Measurements from ENCODE around the gene C2CD2. TPM values are rescaled to one million over a fixed set of nuclear protein-coding genes. Genes with fewer than 3 reads are reported as not detected.

C2CD2 gene
- total RNA-seq, 1 experiment from 2014 or later: 12.6 TPM

DNA sequence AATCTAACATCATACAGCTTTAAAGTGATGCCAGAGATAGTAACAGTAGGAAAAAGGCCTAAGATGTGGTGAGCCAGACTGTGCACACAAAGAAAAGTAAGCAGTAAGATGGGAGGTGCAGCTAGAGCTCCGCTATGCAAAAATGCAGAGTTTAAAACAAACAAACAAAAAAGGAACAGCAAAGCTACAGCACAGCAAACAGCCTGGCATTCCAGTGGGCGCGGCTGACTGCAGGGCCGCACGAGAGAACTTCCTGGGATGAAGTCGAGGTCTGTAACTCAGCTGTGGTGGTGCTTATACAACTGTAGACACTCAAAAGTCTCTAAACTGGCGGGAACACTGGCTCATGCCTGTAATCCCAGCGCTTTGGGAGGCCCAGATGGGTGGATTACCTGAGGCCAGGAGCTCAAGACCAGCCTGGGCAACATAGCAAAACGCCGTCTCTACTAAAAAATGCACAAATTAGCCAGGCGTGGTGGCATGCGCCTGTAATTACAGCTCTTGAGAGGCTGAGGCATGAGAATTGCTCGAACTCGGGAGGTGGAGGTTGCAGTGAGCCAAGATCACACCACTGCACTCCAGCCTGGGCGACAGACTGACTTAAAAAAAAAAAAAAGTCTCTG lies 104.7 kb downstream of the C2CD2 start:
- Mint-ChIP-seq H3K27ac (ENCODE audit: unreplicated experiment) (no peak overlapping the region), H3K36me3 (ENCODE audit: insufficient read depth, unreplicated experiment) (no peaks in the 10 kb centered on the region), H3K4me3 (ENCODE audit: unreplicated experiment) (no peak overlapping the region), H3K4me1 (ENCODE audit: low read depth, unreplicated experiment) (peaks cover 6% of the 10 kb centered on the region), H3K27me3 (ENCODE audit: insufficient read depth, unreplicated experiment) (no peaks in the 10 kb centered on the region), H3K9me3 (ENCODE audit: unreplicated experiment) (no peaks in the 10 kb centered on the region)
- TF ChIP-seq, protein P1, sequence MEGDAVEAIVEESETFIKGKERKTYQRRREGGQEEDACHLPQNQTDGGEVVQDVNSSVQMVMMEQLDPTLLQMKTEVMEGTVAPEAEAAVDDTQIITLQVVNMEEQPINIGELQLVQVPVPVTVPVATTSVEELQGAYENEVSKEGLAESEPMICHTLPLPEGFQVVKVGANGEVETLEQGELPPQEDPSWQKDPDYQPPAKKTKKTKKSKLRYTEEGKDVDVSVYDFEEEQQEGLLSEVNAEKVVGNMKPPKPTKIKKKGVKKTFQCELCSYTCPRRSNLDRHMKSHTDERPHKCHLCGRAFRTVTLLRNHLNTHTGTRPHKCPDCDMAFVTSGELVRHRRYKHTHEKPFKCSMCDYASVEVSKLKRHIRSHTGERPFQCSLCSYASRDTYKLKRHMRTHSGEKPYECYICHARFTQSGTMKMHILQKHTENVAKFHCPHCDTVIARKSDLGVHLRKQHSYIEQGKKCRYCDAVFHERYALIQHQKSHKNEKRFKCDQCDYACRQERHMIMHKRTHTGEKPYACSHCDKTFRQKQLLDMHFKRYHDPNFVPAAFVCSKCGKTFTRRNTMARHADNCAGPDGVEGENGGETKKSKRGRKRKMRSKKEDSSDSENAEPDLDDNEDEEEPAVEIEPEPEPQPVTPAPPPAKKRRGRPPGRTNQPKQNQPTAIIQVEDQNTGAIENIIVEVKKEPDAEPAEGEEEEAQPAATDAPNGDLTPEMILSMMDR (IDR thresholded peaks at IDR 0.05; ENCODE audit: insufficient read depth in 1 of 2, low read depth in 1 of 2, low read length in 1 of 2, severe bottlenecking in 1 of 2, unreplicated experiment in 1 of 2): no peak
- Histone ChIP-seq H3K4me3 (ENCODE audit: low read depth, low read length) (no peak overlapping the region), H3K27me3 (replicated peaks; ENCODE audit: control insufficient read depth, insufficient read depth, low read length) (no peaks in the 10 kb centered on the region), H3K9me3 (no peaks in the 10 kb centered on the region), H3K36me3 (ENCODE audit: control insufficient read depth, insufficient read depth, low read length) (peaks cover 1% of the 10 kb centered on the region; the same call in 1 of the 2 replicates), H3K4me1 (no peaks in the 10 kb centered on the region)
- intact Hi-C loops (cut with micrococcal nuclease; ENCODE audit: unreplicated experiment): no loop called here
- BruUV-seq (replicated peaks): no TSS peak
- ChIA-PET POLR2A (no interaction called here), CTCF (interaction anchor here (0.5 to 0.7 kb wide), 2 partner anchors 19 to 413 kb away, joined by 3 to 4 read pairs; no protein-coding TSS in a partner anchor)
- no peak for DNase-seq

DNA sequence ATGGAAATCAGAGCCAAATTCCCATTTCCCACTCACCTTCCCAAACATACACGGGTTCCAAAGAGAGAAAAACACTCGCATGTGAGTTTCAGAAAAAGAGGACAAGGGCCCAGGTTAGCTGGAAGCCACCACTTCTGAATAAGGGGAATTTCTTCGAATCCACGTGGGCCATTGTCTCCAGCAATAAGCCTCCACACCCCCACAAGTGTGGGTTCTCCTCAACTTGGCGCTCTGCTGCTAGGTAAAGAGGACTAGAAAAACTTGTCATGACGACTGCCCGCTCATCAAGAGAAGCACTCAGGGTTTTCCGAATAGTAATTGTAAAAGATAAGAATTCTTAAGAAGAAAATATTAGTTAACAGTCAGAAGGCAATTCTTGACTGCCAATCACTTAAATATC lies 105.3 kb downstream of the C2CD2 start:
- Histone ChIP-seq H3K4me1 (no peaks in the 10 kb centered on the region), H3K27me3 (replicated peaks; ENCODE audit: control insufficient read depth, insufficient read depth, low read length) (no peaks in the 10 kb centered on the region), H3K4me3 (ENCODE audit: low read depth, low read length) (no peak overlapping the region), H3K9me3 (no peaks in the 10 kb centered on the region), H3K36me3 (ENCODE audit: control insufficient read depth, insufficient read depth, low read length) (no peaks in the 10 kb centered on the region)
- no peak for DNase-seq
- Mint-ChIP-seq H3K27me3 (ENCODE audit: insufficient read depth, unreplicated experiment) (no peaks in the 10 kb centered on the region), H3K36me3 (ENCODE audit: insufficient read depth, unreplicated experiment) (no peaks in the 10 kb centered on the region), H3K4me1 (ENCODE audit: low read depth, unreplicated experiment) (peaks cover 6% of the 10 kb centered on the region), H3K27ac (ENCODE audit: unreplicated experiment) (no peak overlapping the region), H3K4me3 (ENCODE audit: unreplicated experiment) (no peak overlapping the region), H3K9me3 (ENCODE audit: unreplicated experiment) (no peaks in the 10 kb centered on the region)
- TF ChIP-seq, protein P1 (IDR thresholded peaks at IDR 0.05; ENCODE audit: insufficient read depth in 1 of 2, low read depth in 1 of 2, low read length in 1 of 2, severe bottlenecking in 1 of 2, unreplicated experiment in 1 of 2): no peak
- no TSS peak for BruUV-seq (replicated peaks)
- POLR2A ChIA-PET: no interaction called here
- intact Hi-C loops (cut with micrococcal nuclease; ENCODE audit: unreplicated experiment): no loop called here
- CTCF ChIA-PET: no interaction called here

DNA sequence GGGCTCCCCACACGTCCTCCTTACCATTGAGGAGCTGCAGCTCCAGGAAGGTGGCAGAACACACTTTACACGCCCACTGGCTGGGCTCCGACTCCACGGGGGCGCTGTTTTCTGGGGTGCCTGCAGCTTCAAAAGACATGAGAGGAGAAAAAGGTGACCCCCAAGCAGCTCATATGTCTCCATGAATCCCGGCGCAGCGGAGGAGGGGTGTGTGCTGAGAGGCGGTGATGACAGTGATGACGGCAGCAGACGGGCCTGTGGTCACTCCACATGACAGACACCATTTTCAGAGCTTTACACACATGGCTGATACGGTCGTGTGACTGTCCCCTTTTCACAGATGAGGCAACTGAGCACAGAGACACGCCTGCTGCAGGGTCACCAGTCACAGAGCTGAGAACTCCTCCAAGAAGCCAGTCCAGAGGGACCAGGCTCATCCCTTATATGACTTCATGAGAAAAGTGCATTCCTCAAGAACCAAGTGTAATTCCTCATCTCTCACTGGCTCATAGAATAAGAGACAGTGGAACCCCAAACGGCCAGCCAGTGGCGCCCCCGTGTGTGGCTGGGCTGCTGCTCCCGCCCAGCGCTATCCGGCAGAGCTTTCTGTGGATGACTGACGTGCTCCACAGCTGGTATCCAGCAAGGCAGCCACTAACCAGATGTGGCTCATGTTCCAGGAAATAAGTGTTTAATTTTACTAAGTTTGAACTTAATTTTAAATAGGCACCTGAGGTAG lies 106.6 kb downstream of the C2CD2 start:
- no peaks in the 10 kb centered on the region for H3K9me3 Mint-ChIP-seq (ENCODE audit: unreplicated experiment)
- Histone ChIP-seq H3K27me3 (replicated peaks; ENCODE audit: control insufficient read depth, insufficient read depth, low read length) (no peaks in the 10 kb centered on the region), H3K4me1 (no peaks in the 10 kb centered on the region), H3K4me3 (ENCODE audit: low read depth, low read length) (no peak overlapping the region), H3K9me3 (no peaks in the 10 kb centered on the region), H3K36me3 (ENCODE audit: control insufficient read depth, insufficient read depth, low read length) (no peaks in the 10 kb centered on the region)
- POLR2A ChIA-PET: no interaction called here
- no peak overlapping the region for H3K27ac Mint-ChIP-seq (ENCODE audit: unreplicated experiment)
- no peaks in the 10 kb centered on the region for H3K27me3 Mint-ChIP-seq (ENCODE audit: insufficient read depth, unreplicated experiment)
- intact Hi-C loops (cut with micrococcal nuclease; ENCODE audit: unreplicated experiment): no loop called here
- H3K36me3 Mint-ChIP-seq (ENCODE audit: insufficient read depth, unreplicated experiment): no peaks in the 10 kb centered on the region
- no TSS peak for BruUV-seq (replicated peaks)
- H3K4me3 Mint-ChIP-seq (ENCODE audit: unreplicated experiment): no peak overlapping the region
- TF ChIP-seq, protein P1 (IDR thresholded peaks at IDR 0.05; ENCODE audit: insufficient read depth in 1 of 2, low read depth in 1 of 2, low read length in 1 of 2, severe bottlenecking in 1 of 2, unreplicated experiment in 1 of 2): no peak
- peaks cover 6% of the 10 kb centered on the region for H3K4me1 Mint-ChIP-seq (ENCODE audit: low read depth, unreplicated experiment)
- no peak for DNase-seq
- CTCF ChIA-PET: no interaction called here

Measured in Caco-2 (cell line).